A549 (cell line): ENCODE results near the gene SNTG2. TPM values are rescaled to one million over a fixed set of nuclear protein-coding genes. Genes with fewer than 3 reads are reported as not detected.

ENCODE experiments used
- ATAC-seq, 2 experiments: fragments of 200-7000 bp in 1 of 2; fragments of >200 bp in 1 of 2; cut with Nextera tagmentation in 1 of 2; cut with Tn5 transposase in 1 of 2; 3 replicates each; pipeline versions ENCODE4 v1.8.0 to v1.9.1; 2018 to 2020; ENCODE audit warnings: mild to moderate bottlenecking in 1 of 2, moderate library complexity in 1 of 2
- CTCF ChIA-PET: fragments of 300-600 bp; sonication (Branson Sonifier 250); formaldehyde crosslinking; extraction: SDS; loops from one replicate; lab custom pipeline; 2021; ENCODE audit warnings: antibody characterized with exemption, inconsistent platforms; lab: Yijun Ruan, JAX
- POLR2A ChIA-PET: fragments of 350-600 bp; formaldehyde crosslinking; extraction: SDS; loops from one replicate; lab custom pipeline; 2021; ENCODE audit warnings: antibody characterized with exemption, inconsistent platforms; lab: Yijun Ruan, JAX
- DNase-seq, 2 experiments: peaks; one replicate each; pipeline versions ENCODE4 v3.0.0 to v3.0.0-alpha.2; 2011 to 2016; ENCODE audit warnings: low read depth in 1 of 2, low spot score in 1 of 2
- FAIRE-seq: peaks from 2 replicates; lab custom pipeline; 2011; peaks lifted over from hg19 to GRCh38; lab: Jason Lieb, UNC
- H3K27ac ChIP-seq, 2 experiments: fragments of >200 bp; sonication (Bioruptor Twin); formaldehyde crosslinking; 3 replicates each; pipeline ENCODE4 v1.5.1; 2016 to 2017
- H3K4me1 ChIP-seq: fragments of >200 bp; sonication (Bioruptor Twin); formaldehyde crosslinking; 3 replicates; pipeline ENCODE4 v1.6.1; 2016
- H3K4me2 ChIP-seq: fragments of >200 bp; sonication (Bioruptor Twin); formaldehyde crosslinking; 3 replicates; pipeline ENCODE4 v1.6.1; 2016
- H3K4me3 ChIP-seq: fragments of >200 bp; sonication (Bioruptor Twin); formaldehyde crosslinking; 3 replicates; pipeline ENCODE4 v1.5.1; 2016
- H3K9me3 ChIP-seq: fragments of >200 bp; sonication (Bioruptor Twin); formaldehyde crosslinking; 3 replicates; pipeline ENCODE4 v1.6.1; 2016
- CBX2 ChIP-seq: fragments of 200-600 bp; sonication (generic); IDR thresholded peaks from 2 replicates; pipeline ENCODE4 v1.6.1; 2016; ENCODE audit warnings: low read depth, mild to moderate bottlenecking, borderline replicate concordance
- EHF ChIP-seq: fragments of 250-450 bp; sonication (Bioruptor Pico); IDR thresholded peaks from 2 replicates; pipeline ENCODE4 v1.5.0; 2020; ENCODE audit warnings: mild to moderate bottlenecking
- EHMT2 ChIP-seq: fragments of 200-600 bp; sonication (generic); IDR thresholded peaks from 2 replicates; pipeline ENCODE4 v1.6.1; 2016; ENCODE audit warnings: antibody characterized with exemption, low read depth, mild to moderate bottlenecking, moderate library complexity
- ESRRA ChIP-seq: fragments of 150-350 bp; IDR thresholded peaks from 2 replicates; pipeline ENCODE4 v1.6.1; 2014; ENCODE audit warnings: mild to moderate bottlenecking, low read length, borderline replicate concordance
- FOSB ChIP-seq: fragments of 250-450 bp; sonication (Bioruptor Pico); IDR thresholded peaks from 2 replicates; pipeline ENCODE4 v1.5.0; 2020; ENCODE audit warnings: mild to moderate bottlenecking, moderate library complexity
- GATA3 ChIP-seq: IDR thresholded peaks from 2 replicates; pipeline ENCODE4 v1.6.1; 2012; ENCODE audit warnings: borderline replicate concordance
- HDAC2 ChIP-seq: fragments of 200-600 bp; sonication (generic); IDR thresholded peaks from 2 replicates; pipeline ENCODE4 v1.6.1; 2016
- HOXB5 ChIP-seq: fragments of 250-450 bp; sonication (Bioruptor Pico); IDR thresholded peaks from 2 replicates; pipeline ENCODE4 v1.5.0; 2020; ENCODE audit warnings: mild to moderate bottlenecking, moderate library complexity
- JUNB ChIP-seq: fragments of >200 bp; sonication (Bioruptor Twin); formaldehyde crosslinking; IDR thresholded peaks from 2 replicates; pipeline ENCODE4 v1.6.1; 2016
- KDM1A ChIP-seq: fragments of 200-600 bp; sonication (generic); IDR thresholded peaks from 2 replicates; pipeline ENCODE4 v1.6.1; 2016; ENCODE audit warnings: low read depth, mild to moderate bottlenecking
- KDM5A ChIP-seq: fragments of 200-600 bp; sonication (generic); IDR thresholded peaks from 2 replicates; pipeline ENCODE4 v1.6.1; 2016; ENCODE audit warnings: antibody characterized with exemption, mild to moderate bottlenecking
- NPAS2 ChIP-seq: fragments of 250-450 bp; sonication (Bioruptor Pico); IDR thresholded peaks from 2 replicates; pipeline ENCODE4 v1.8.0; 2022; ENCODE audit warnings: mild to moderate bottlenecking, moderate library complexity, borderline replicate concordance
- NR3C1 ChIP-seq: fragments of >200 bp; sonication (Bioruptor Twin); formaldehyde crosslinking; IDR thresholded peaks from 3 replicates; pipeline ENCODE4 v1.6.1; 2017
- PHF8 ChIP-seq: fragments of 200-600 bp; sonication (generic); IDR thresholded peaks from 2 replicates; pipeline ENCODE4 v1.6.1; 2016; ENCODE audit warnings: low read depth, mild to moderate bottlenecking, antibody characterized with exemption, moderate library complexity, borderline replicate concordance
- POLR2AphosphoS2 ChIP-seq: conservative IDR thresholded peaks from 2 replicates; pipeline ENCODE4 v1.6.1; 2012; ENCODE audit warnings: low read length, improper control_type of control experiment, inconsistent platforms
- ZFP36 ChIP-seq: fragments of 450-650 bp; IDR thresholded peaks from 2 replicates; pipeline ENCODE4 v1.6.1; 2014; ENCODE audit warnings: borderline replicate concordance; ENCODE audit not compliant: partially characterized antibody
- WGBS: methylation state at CpG from one replicate; pipeline ENCODE4 v1.1.6; 2017; ENCODE audit errors: missing lambda C conversion rate; 5-methylcytosine and 5-hydroxymethylcytosine counted together
- polyA plus RNA-seq, 4 experiments: library from polyadenylated mRNA; depleted of rRNA in 3 of 4; stranded (reverse); fragments of >200 nt; fragmentation: RNase III in 1 of 4; extraction: RNeasy Plus Mini Kit Qiagen cat#74134 plus additional on column Dnase treatment in 1 of 4; gene quantifications; 2 replicates in 3 of 4; 3 replicates in 1 of 4; pipeline ENCODE4 v1.2.3, GENCODE V29; 2011 to 2017
- TF ChIP-seq, protein P1 (sequence below): fragments of 450-650 bp; IDR thresholded peaks from 2 replicates; pipeline ENCODE4 v1.6.1; 2014; ENCODE audit warnings: antibody characterized with exemption
- TF ChIP-seq, protein P2 (sequence below): IDR thresholded peaks from 2 replicates; pipeline ENCODE4 v1.6.1; 2012; ENCODE audit warnings: low read depth, borderline replicate concordance
- TF ChIP-seq, protein P3 (sequence below): fragments of 250-450 bp; sonication (Bioruptor Pico); IDR thresholded peaks from 2 replicates; pipeline ENCODE4 v1.5.0; 2020; ENCODE audit warnings: low read depth, mild to moderate bottlenecking, moderate library complexity

Gene SNTG2
- polyA plus RNA-seq, 2 of the 4 experiments (the other 2 are of a cell fraction): not detected

DNA sequence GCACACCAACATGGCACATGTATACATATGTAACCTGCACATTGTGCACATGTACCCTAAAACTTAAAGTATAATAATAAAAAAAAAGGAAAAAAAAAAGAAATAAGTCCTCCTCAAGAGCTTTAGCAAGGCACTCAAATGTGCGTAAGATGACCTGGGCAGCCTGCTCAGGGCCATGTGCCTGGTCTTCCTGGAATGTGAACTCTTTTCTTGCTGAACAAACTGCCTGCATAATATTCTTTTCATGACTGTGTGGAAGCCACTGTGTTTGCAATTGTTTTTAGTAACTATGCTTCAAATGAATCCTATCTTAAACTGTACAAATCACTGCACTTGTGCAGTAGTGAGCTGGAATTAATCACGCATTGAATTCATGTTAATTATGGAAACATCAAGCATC lies 294.5 kb downstream of the SNTG2 start:
- TF ChIP-seq KDM5A: no peak
- TF ChIP-seq GATA3: no peak
- TF ChIP-seq, protein P1, sequence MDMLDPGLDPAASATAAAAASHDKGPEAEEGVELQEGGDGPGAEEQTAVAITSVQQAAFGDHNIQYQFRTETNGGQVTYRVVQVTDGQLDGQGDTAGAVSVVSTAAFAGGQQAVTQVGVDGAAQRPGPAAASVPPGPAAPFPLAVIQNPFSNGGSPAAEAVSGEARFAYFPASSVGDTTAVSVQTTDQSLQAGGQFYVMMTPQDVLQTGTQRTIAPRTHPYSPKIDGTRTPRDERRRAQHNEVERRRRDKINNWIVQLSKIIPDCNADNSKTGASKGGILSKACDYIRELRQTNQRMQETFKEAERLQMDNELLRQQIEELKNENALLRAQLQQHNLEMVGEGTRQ: no peak
- TF ChIP-seq EHMT2: no peak
- no peak for TF ChIP-seq KDM1A
- TF ChIP-seq NR3C1: no peak
- TF ChIP-seq POLR2AphosphoS2: no peak
- no peak for TF ChIP-seq CBX2
- H3K4me3 ChIP-seq: no peak overlapping the region
- POLR2A ChIA-PET: no interaction called here
- no peak overlapping the region for H3K27ac ChIP-seq
- FAIRE-seq: no peak
- H3K9me3 ChIP-seq: no peaks in the 10 kb centered on the region
- no peak overlapping the region for H3K4me2 ChIP-seq
- CTCF ChIA-PET: no interaction called here
- 55% methylated on average over 2 of the region's 2 CpGs for WGBS
- DNase-seq: no peak
- no peak for ATAC-seq
- no peaks in the 10 kb centered on the region for H3K4me1 ChIP-seq

DNA sequence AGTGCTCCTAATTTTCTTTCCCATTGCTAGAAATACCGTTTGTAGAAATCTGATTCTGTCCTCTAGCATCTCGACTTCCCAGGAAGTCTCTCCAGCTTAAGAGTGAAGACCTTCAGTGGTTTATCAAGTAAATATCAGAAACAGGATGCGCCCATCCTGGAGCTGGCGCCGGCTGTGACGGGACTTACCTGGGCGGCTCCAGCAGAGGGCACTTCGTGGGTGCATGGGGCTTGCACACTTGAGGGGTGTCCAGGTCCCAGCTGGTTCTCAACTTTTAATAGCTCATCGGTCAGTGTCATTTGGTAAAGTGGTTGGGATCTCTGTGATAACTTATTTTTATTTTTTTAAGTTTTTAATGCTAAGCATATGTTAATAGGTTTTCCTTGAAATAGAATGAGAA lies 295.6 kb downstream of the SNTG2 start:
- TF ChIP-seq ZFP36 (no peak), JUNB (no peak), FOSB (CRISPR knock-in tag) (no peak), PHF8 (no peak), ESRRA (no peak)
- TF ChIP-seq, protein P2, sequence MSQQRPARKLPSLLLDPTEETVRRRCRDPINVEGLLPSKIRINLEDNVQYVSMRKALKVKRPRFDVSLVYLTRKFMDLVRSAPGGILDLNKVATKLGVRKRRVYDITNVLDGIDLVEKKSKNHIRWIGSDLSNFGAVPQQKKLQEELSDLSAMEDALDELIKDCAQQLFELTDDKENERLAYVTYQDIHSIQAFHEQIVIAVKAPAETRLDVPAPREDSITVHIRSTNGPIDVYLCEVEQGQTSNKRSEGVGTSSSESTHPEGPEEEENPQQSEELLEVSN: no peak
- TF ChIP-seq, protein P3, sequence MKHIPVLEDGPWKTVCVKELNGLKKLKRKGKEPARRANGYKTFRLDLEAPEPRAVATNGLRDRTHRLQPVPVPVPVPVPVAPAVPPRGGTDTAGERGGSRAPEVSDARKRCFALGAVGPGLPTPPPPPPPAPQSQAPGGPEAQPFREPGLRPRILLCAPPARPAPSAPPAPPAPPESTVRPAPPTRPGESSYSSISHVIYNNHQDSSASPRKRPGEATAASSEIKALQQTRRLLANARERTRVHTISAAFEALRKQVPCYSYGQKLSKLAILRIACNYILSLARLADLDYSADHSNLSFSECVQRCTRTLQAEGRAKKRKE (CRISPR knock-in tag): no peak
- H3K27ac ChIP-seq: no peak overlapping the region
- POLR2A ChIA-PET: no interaction called here
- FAIRE-seq (no peak), ATAC-seq (no peak), DNase-seq (no peak)
- no peaks in the 10 kb centered on the region for H3K9me3 ChIP-seq
- no peak overlapping the region for H3K4me2 ChIP-seq
- WGBS: 43% methylated on average over 9 of the region's 9 CpGs
- CTCF ChIA-PET: no interaction called here
- H3K4me1 ChIP-seq: no peaks in the 10 kb centered on the region
- H3K4me3 ChIP-seq: no peak overlapping the region

DNA sequence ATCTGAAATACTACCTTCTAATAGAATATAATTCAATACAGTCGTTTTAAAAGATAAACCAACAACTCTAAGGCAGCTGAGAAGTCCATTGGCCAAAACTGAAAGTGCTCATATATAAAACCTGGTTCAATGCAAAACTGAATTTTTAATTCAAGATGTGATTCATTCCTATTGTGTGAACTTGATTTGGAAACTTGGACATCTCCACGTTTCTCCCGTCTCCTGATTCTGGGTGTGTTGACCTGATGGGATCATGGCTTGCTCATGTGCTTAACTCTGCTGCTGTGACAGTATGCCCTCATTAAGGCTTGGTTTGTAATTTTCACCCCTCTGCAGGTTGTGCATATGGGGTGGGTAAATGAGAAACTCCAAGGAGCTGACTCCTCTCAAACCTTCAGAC lies 296.3 kb downstream of the SNTG2 start:
- ATAC-seq (no peak), DNase-seq (no peak), FAIRE-seq (no peak)
- ChIA-PET POLR2A (no interaction called here), CTCF (no interaction called here)
- Histone ChIP-seq H3K4me3 (no peak overlapping the region), H3K4me1 (no peaks in the 10 kb centered on the region), H3K9me3 (no peaks in the 10 kb centered on the region), H3K4me2 (no peak overlapping the region), H3K27ac (no peak overlapping the region)
- 0% methylated on average over 3 of the region's 3 CpGs for WGBS
- TF ChIP-seq NPAS2 (CRISPR knock-in tag) (no peak), ZFP36 (no peak), EHF (CRISPR knock-in tag) (no peak)

DNA sequence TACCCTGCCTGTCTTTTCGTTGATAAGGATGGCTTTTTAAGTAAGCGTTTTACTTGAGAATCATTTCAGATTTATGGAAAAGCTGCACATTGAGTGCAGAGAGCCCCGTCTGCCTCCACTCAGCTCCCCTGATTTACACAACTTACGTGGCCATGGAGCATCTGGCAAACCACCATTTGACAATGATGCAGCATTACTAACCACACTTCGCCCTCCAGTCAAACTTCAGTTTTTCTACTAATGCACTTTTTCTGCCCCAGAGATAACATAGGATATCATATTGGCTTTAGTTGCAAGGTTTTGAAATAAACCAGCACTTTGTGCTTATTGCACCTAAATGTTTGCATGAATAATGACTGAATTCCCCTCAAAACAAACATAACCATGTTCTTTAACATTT lies 297.5 kb downstream of the SNTG2 start:
- no peaks in the 10 kb centered on the region for H3K9me3 ChIP-seq
- no peak overlapping the region for H3K27ac ChIP-seq
- no peak for TF ChIP-seq HDAC2
- no peak for TF ChIP-seq HOXB5
- ATAC-seq (no peak), FAIRE-seq (no peak), DNase-seq (no peak)
- H3K4me2 ChIP-seq: no peak overlapping the region
- H3K4me3 ChIP-seq: no peak overlapping the region
- ChIA-PET POLR2A (no interaction called here), CTCF (no interaction called here)
- no peaks in the 10 kb centered on the region for H3K4me1 ChIP-seq
- 16% methylated on average over 5 of the region's 5 CpGs for WGBS
